DND-41 (cell line): ENCODE results near the gene MMD2.

Experiments used
- ATAC-seq: fragments of 200-7000 bp; cut with Tn5 transposase; 3 replicates; pipeline ENCODE4 v1.9.1; 2021; ENCODE audit warnings: low read depth; ENCODE audit not compliant: insufficient read depth
- DNase-seq: peaks from one replicate; pipeline ENCODE4 v3.0.0-alpha.2; 2020
- H2AFZ ChIP-seq: 2 replicates; pipeline ENCODE4 v1.6.0; 2012; ENCODE audit warnings: low read depth, low read length
- H3K27ac ChIP-seq: 2 replicates; pipeline ENCODE4 v1.5.1; 2012; ENCODE audit warnings: low read length, inconsistent platforms
- H3K27me3 ChIP-seq: fragments of 200-600 bp; sonication (generic); 2 replicates; pipeline ENCODE4 v1.6.0; 2012; ENCODE audit warnings: low read length, mild to moderate bottlenecking, inconsistent platforms; ENCODE audit not compliant: insufficient read depth, poor library complexity
- H3K36me3 ChIP-seq: 2 replicates; pipeline ENCODE4 v1.5.1; 2012; ENCODE audit warnings: low read length, inconsistent platforms; ENCODE audit not compliant: insufficient read depth
- H3K4me1 ChIP-seq: 2 replicates; pipeline ENCODE4 v1.5.1; 2012; ENCODE audit warnings: mild to moderate bottlenecking, low read length; ENCODE audit not compliant: insufficient read depth
- H3K4me2 ChIP-seq: 2 replicates; pipeline ENCODE4 v1.6.0; 2012; ENCODE audit warnings: mild to moderate bottlenecking, moderate library complexity, low read length, inconsistent platforms; ENCODE audit not compliant: insufficient read depth
- H3K4me3 ChIP-seq, 2 experiments: fragments of 200-600 bp in 1 of 2; shearing (Covaris generic) in 1 of 2; 2 replicates each; pipeline ENCODE4 v1.5.1; 2012 to 2016; ENCODE audit warnings: inconsistent platforms in 2 of 2, low read length in 2 of 2, mild to moderate bottlenecking in 2 of 2, low read depth in 1 of 2, moderate library complexity in 1 of 2
- H3K79me2 ChIP-seq: 2 replicates; pipeline ENCODE4 v1.6.0; 2012; ENCODE audit warnings: low read length, inconsistent platforms; ENCODE audit not compliant: insufficient read depth
- H3K9ac ChIP-seq: 2 replicates; pipeline ENCODE4 v1.6.0; 2012; ENCODE audit warnings: low read depth, mild to moderate bottlenecking, inconsistent platforms, low read length, moderate library complexity
- H3K9me3 ChIP-seq: 2 replicates; pipeline ENCODE4 v1.5.1; 2012; ENCODE audit warnings: low read length, moderate library complexity, mild to moderate bottlenecking, inconsistent platforms; ENCODE audit not compliant: insufficient read depth, severe bottlenecking
- H4K20me1 ChIP-seq: 2 replicates; pipeline ENCODE4 v1.6.0; 2012; ENCODE audit warnings: low read length; ENCODE audit not compliant: insufficient read depth
- EZH2 ChIP-seq: IDR thresholded peaks from 3 replicates; pipeline ENCODE4 v1.6.1; 2012; ENCODE audit warnings: borderline replicate concordance, low read depth, mild to moderate bottlenecking, moderate library complexity, low read length, inconsistent platforms; ENCODE audit not compliant: severe bottlenecking
- TF ChIP-seq, protein P1 (sequence below): IDR thresholded peaks from 2 replicates; pipeline ENCODE4 v1.5.1; 2012; ENCODE audit warnings: borderline replicate concordance, low read length, moderate library complexity, mild to moderate bottlenecking; ENCODE audit not compliant: poor library complexity, severe bottlenecking; ENCODE audit errors: extremely low read depth

The MMD2 gene

GRCh38 chr7:4939971-4940728 lies 18.8 kb downstream of the MMD2 start:
- ATAC-seq = no peak
- no peaks in the 10 kb centered on the region for H3K27me3 ChIP-seq

DNA sequence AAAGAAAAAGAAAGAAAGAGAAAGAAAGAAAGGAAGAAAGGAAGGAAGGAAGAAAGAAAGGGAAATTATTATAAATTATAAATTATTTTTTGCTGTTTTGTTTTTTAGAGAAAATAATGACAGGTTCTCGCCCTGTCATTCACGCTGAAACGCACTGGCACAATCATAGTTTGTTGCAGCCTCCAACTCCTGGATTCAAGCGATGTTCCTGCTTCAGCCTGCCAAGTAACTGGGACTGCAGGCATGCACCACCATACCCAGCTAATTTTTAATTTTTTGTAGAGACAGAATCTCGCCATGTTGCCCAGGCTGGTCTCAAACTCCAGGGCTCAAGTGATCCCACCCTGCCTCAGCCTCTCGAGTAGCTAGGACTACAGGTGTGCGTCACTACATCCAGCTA lies 21.6 kb downstream of the MMD2 start:
- Histone ChIP-seq H3K4me2 (no peak overlapping the region), H3K9me3 (no peaks in the 10 kb centered on the region), H3K4me3 (no peak overlapping the region), H3K79me2 (no peaks in the 10 kb centered on the region), H3K27ac (no peak overlapping the region), H3K36me3 (no peaks in the 10 kb centered on the region), H3K4me1 (no peaks in the 10 kb centered on the region), H3K9ac (no peak overlapping the region), H3K27me3 (no peaks in the 10 kb centered on the region), H2AFZ (no peak overlapping the region), H4K20me1 (no peaks in the 10 kb centered on the region)
- DNase-seq (no peak), ATAC-seq (no peak)
- TF ChIP-seq, protein P1, sequence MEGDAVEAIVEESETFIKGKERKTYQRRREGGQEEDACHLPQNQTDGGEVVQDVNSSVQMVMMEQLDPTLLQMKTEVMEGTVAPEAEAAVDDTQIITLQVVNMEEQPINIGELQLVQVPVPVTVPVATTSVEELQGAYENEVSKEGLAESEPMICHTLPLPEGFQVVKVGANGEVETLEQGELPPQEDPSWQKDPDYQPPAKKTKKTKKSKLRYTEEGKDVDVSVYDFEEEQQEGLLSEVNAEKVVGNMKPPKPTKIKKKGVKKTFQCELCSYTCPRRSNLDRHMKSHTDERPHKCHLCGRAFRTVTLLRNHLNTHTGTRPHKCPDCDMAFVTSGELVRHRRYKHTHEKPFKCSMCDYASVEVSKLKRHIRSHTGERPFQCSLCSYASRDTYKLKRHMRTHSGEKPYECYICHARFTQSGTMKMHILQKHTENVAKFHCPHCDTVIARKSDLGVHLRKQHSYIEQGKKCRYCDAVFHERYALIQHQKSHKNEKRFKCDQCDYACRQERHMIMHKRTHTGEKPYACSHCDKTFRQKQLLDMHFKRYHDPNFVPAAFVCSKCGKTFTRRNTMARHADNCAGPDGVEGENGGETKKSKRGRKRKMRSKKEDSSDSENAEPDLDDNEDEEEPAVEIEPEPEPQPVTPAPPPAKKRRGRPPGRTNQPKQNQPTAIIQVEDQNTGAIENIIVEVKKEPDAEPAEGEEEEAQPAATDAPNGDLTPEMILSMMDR = no peak
- TF ChIP-seq EZH2 = no peak

More at GRCh38 chr7:4939971-4940728, 18.8 kb downstream of the MMD2 start:
- H2AFZ ChIP-seq = no peak overlapping the region
- no peak overlapping the region for H3K4me3 ChIP-seq
- H3K79me2 ChIP-seq = no peaks in the 10 kb centered on the region
- no peak overlapping the region for H3K27ac ChIP-seq
- no peak overlapping the region for H3K9ac ChIP-seq
- no peaks in the 10 kb centered on the region for H4K20me1 ChIP-seq
- no peak overlapping the region for H3K4me2 ChIP-seq
- no peak for DNase-seq
- H3K4me1 ChIP-seq = no peaks in the 10 kb centered on the region
- TF ChIP-seq, protein P1 = no peak
- TF ChIP-seq EZH2 = no peak
- no peaks in the 10 kb centered on the region for H3K36me3 ChIP-seq
- no peaks in the 10 kb centered on the region for H3K9me3 ChIP-seq

GRCh38 chr7:4934419-4935025 lies 24.5 kb downstream of the MMD2 start:
- no peak overlapping the region for H3K4me2 ChIP-seq
- TF ChIP-seq, protein P1 = no peak
- no peak for TF ChIP-seq EZH2
- no peak overlapping the region for H3K4me3 ChIP-seq
- no peaks in the 10 kb centered on the region for H3K36me3 ChIP-seq
- no peak for ATAC-seq
- H3K9me3 ChIP-seq = no peaks in the 10 kb centered on the region
- no peaks in the 10 kb centered on the region for H4K20me1 ChIP-seq
- DNase-seq = no peak
- H3K79me2 ChIP-seq = no peaks in the 10 kb centered on the region
- no peaks in the 10 kb centered on the region for H3K27me3 ChIP-seq
- no peaks in the 10 kb centered on the region for H3K4me1 ChIP-seq
- no peak overlapping the region for H3K27ac ChIP-seq
- no peak overlapping the region for H3K9ac ChIP-seq
- no peak overlapping the region for H2AFZ ChIP-seq
